Left forelimb (tissue), 1 donor: Measurements from ENCODE around the gene TPCN1.

Experiments used
- DNase-seq: peaks from one replicate; pipeline ENCODE4 v3.0.0-alpha.2; 2018; ENCODE audit warnings: low spot score

TPCN1 gene

DNA sequence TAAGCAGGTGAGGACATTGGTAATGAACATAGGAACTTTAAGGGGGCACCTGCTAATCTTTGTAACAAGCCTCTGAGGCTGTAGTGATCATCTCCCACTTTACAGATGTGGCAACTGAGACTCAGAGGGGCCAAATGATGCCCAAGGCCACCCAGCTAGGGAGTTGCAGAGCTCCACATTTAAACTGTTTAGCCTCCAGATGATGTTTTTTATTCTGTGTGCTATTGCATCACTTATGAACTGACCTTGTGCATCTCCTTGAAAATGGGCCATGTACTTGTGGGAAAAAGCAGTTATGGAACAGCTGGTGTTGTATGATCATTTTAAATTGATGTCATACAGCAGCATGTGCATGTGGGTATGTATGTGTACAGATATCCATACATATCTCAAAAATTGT lies 41.4 kb downstream of the TPCN1 start:
- no peak for DNase-seq

DNA sequence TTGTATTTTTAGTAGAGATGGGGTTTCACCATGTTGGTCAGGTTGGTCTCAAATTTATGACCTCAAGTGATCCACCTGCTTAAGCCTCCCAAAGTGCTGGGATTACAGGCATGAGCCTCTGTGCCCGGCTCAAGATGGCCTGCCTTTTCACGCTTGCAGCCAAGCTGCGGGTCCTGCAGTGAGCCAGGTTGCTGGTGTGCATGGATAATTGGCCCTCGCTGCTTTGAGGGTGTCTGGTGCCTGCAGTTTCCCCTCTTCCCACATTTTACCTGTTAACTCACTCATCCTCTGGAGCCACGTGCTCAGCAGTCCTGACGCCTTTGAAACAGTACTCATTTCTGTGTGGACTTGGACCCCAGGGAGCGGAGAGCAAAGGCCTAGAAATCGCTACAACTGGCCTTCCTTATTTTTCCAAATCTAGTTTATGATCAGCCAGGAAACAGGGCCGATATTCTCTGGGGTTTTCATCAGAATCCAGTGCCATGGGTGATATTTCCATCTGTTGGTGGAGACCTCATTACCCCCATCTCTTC lies 42.2 kb downstream of the TPCN1 start:
- DNase-seq: no peak

DNA sequence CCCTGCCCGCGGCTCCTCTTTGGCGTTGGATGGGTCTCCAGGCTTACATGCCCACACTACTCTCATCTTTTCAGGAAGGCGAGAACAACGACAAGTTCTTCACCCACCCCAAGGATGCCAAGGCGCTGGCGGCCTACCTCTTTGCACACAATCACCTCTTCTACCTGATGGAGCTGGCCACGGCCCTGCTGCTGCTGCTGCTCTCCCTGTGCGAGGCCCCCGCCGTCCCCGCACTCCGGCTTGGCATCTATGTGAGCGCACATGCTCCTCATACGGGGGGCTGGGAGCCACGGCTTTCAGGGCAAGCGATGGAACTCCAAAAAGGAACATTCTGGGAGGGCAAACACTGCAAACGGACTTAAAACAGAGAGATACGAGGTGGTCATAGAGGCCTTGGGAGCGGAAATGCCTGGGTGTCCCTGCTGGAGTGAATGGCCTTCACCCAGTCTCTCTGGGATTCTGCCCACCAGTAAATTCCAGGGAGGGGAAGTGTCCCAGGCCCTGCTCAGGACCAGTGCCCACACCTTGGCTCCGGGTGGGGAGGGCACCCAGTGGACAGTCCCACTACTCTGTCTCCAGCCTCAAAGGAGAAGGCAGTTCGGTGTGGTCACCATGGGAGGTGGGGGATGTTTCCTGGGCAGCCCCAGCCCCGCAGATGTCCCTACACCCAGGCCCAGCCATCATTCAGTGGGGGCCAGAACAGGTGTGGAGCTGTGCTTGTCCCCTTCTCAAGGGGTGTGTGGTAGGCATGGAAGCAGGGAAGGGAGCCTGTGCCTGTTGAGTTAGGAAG lies 45.0 kb downstream of the TPCN1 start:
- DNase-seq: no peak

- DNase-seq: no peak
Observed at GRCh38 chr12:113267621-113268020, 46.4 kb downstream of the TPCN1 start.

- DNase-seq: no peak
Observed at GRCh38 chr12:113268136-113268535, 46.9 kb downstream of the TPCN1 start.

GRCh38 chr12:113268621-113269020 lies 47.4 kb downstream of the TPCN1 start:
- no peak for DNase-seq

DNA sequence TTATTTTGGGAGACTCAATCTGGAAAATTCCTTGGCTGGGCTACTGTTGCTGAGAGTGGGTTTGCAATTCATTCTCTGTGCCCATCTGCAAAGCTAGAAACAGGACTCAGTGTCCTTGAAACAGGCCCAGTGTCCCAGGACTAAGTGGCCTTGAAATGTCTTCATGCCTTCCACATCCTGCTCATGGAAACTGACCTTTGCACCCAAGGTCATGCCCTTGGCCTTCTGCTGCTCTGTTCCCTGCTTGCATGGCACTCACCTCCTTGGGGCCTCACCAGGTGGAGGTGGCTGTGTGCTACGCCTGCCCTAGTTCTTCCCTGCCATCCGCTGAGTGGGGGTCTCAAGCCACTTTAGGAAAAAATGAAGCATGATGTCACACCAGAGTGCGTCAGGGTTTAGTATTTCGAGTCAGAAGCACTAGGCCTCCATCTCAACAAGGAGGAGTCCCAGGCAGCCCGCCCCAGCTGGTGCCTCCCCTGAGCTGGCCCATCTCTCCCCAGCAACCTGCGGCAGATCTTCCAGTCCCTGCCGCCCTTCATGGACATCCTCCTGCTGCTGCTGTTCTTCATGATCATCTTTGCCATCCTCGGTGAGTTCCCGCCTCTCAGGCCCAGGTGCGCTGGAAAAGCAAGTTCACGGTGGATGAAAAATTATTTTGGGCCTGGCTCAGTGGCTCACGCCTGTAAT lies 48.1 kb downstream of the TPCN1 start:
- no peak for DNase-seq

DNA sequence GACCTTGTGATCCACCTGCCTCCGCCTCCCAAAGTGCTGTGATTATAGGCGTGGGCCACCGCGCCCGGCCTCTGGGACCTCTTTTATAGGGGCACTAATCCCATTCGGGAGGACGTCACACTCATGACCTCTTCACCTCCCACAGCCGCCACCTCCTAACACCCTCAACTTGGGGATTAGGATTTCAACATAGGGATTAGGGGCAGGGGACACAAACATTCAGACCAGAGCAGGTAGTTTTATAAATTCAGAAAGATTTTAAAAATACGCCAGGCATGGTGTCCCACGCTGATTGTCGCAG lies 49.4 kb downstream of the TPCN1 start:
- no peak for DNase-seq

DNA sequence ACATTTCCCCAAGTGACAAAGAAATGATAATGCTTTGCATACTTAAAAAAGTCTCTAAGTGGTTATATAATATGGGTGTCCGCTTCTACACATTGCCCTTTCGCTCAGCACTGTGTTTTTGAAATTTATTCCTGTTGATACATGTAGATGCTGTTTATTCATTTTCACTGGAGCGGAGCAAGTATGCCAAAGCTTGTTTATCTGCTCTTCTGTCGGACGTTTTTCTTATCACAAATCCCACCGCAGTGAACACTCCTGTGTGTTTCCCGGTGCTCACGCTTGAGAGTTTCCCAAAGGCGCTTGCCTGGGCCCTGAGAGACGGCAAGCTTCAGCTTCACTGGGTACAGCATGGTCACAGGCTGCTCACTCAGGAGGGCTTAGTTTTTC lies 50.2 kb downstream of the TPCN1 start:
- no peak for DNase-seq

DNA sequence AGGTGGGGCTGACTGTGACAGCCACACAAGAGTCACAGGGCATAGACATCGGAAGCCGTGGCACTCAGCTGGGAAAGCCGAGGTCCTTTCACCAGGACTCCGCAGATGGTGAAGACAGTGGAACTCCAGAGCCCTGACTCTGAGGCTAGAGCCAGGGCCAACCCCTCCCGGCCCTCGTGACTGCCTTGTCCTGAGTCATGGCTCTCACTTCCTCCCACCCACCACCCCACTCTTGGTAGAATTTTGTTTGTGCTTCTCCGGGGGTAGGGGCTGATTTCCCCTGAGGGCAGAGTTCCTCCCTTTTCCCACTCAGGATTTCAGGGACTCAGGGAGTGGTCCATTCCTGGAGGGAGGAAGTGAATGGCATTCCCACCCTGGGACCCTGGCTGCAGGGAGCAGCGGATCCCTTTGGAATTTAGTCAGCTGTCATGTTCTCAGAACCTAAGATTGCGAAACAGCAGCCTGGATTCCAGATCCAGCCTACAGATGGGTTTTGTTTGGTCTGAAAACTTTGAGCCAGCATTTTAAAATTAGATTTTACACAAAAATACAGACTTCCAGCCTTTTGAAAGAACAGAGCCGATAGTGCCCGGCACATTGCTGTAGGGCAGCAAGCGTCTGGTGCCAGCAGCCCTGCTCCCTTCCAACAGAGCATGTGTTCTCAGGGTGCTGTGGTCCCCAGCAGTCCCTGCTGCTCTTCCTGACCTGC lies 50.7 kb downstream of the TPCN1 start:
- DNase-seq: no peak

DNA sequence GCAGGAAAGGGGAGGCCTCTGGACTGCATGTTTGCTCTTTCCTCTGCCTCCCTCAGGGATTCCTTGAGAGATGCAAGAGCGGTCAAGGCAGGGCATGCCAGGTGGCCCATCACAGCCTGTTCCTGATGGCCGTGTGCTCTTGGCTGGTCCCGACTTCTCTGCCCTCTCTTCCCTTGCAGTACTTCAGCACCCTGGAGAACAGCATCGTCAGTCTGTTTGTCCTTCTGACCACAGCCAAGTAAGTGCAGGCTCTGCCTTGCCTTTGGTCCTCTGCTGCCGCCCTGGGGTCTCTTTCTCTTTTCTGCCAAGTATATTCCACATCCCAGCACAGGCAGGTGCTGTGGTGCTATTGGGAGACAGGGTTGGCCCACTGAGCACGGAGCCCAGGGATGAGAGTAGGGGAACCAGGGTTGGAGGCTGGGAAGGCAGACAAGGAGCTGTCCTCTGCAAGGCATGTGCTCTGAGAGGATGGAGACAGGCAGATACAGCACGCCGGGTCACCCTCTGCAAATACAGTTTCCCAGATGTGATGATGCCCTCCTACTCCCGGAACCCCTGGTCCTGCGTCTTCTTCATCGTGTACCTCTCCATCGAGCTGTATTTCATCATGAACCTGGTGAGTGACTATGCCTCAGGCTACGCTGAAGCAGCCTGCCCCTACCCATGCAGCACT lies 51.9 kb downstream of the TPCN1 start:
- no peak for DNase-seq

GRCh38 chr12:113274848-113275247 lies 53.6 kb downstream of the TPCN1 start:
- DNase-seq: no peak

DNA sequence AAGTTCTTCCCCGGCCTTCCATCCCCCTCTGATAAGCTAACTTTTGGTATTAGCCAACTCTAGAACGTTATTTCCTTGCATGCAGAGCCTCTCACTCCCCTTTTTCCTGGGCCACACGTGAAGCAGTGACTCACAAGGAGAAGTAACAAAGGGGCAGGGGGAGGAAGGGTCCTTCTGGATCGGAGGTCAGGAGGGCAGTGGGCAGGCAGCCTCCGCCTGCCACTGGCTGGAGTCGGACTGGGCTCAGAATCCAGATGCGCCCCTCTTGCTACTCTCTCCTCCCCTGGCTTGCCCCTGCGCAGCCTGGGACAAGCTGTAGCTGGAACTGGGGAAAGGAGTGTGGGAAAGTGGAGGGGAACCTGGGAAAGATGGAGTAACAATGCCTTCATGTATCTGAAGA lies 55.0 kb downstream of the TPCN1 start:
- no peak for DNase-seq

GRCh38 chr12:113276946-113277500 lies 55.8 kb downstream of the TPCN1 start:
- DNase-seq: no peak

DNA sequence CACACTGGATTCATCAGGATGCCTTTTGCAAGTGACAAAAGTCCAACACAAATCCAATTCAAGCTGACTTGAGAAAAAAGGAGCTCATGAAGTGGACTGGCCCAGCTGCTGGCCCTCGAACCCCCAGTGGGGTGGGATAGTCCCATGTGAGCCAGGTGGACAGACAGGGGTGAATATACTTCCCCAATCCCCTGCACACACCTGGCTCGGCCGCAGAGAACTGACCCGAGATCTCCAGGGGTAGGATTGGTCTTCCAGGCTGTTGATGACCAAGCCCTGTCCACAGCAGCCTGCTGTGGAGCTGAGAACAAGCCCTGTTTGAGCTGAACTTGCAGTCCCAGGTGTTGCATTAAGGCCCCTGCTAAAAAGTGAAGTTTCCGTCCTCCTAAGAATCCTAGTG lies 56.2 kb downstream of the TPCN1 start:
- no peak for DNase-seq

- no peak for DNase-seq
Observed at GRCh38 chr12:113278141-113278540, 56.9 kb downstream of the TPCN1 start.

DNA sequence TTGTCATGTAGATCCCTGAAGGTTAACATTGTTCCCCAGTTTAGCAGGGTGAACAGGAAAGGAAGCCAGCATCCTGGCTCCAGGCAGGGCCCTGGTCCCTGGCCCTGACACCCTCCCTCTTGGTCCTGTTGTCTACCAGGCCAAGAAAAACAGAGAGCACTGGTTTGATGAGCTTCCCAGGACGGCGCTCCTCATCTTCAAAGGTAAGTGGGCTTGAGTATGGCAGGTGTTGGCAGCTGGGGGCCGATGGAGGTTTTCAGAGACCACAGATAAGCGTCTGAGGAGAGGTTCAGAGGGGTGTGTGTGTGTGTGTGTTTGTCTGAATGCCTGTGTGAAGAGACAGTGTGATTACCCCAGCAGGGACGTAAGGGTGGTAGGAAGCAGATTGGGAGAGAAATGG lies 57.4 kb downstream of the TPCN1 start:
- no peak for DNase-seq

DNA sequence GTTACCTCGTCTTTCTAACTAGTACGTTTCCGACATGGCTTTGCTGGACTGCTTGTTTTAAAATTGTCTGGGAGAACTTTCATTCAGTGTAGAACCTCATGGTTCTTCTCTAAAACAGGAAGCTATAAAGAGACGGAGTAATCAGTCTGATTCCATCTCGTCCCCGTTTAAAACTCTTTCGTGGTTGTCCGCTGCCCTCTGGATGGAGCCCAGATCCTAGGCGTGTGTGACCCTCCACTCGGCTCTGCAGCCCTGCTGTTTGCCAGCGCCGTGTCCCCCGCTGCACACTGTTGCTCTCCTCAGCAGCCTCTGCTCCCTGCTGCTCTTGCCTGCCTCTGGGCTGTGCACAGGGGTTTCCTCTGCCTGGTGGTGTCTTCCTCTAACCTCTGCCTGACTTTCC lies 63.5 kb downstream of the TPCN1 start:
- no peak for DNase-seq

- no peak for DNase-seq
Observed at GRCh38 chr12:113285679-113286610, 64.7 kb downstream of the TPCN1 start.

DNA sequence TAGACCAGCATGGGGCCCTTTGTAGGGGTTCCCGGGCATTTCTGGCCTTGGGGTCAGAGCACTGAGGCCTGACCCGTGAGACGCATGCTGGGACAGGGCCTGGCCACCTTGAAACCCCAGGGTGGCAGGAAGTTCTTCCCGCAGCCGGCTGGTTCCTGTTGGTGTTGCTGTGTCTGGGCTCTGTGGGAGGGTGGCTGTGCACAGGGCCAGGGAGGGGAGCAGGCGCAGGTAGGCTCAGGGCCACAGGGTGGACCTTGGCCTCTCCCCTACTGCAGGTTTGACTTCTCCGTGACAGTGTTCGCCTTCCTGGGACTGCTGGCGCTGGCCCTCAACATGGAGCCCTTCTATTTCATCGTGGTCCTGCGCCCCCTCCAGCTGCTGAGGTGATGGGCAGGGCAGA lies 65.4 kb downstream of the TPCN1 start:
- DNase-seq: no peak
